Activated T-cell treated with anti-CD3 and anti-CD28 coated beads for 24 hours (primary cell): ENCODE measurements around the gene MTG1.
"Not testable (repeated sequence)": the region's sequence is repeated elsewhere in the genome, so short reads cannot be mapped to it uniquely, and the experiment has no call there.

Source experiments
- DNase-seq: peaks from one replicate; pipeline ENCODE4 v3.0.0-alpha.2; 2020; ENCODE audit warnings: low read depth

Gene MTG1

DNA sequence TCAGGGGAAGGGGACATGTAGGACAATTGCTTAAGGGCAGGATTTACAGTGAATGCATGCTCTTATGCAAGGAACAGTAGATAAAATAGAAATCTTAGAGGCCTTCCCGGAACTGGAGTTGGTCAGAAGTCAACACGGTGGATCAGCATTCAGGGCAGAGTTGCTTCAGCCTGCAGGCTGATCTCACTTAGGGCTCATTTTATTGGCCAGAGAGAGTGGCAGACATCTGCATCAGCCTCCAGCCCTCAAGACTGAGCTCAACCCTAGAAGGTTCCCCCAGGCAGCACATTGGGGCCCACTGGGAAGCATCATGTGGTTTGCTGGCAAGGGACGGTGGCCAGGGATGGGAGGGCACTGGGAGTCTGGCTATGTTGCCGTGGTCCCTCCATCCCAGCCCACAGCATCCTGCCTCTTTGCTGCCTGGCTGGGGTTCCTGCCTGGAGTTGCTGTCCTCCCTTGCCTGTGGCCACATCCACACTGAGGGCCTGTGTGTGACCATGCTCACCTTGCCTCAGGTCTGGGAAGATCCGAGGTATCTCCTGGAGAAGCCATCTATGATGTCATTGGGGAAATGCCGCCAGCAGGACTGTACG lies 72.8 kb downstream of the MTG1 start:
- DNase-seq = no peak

DNA sequence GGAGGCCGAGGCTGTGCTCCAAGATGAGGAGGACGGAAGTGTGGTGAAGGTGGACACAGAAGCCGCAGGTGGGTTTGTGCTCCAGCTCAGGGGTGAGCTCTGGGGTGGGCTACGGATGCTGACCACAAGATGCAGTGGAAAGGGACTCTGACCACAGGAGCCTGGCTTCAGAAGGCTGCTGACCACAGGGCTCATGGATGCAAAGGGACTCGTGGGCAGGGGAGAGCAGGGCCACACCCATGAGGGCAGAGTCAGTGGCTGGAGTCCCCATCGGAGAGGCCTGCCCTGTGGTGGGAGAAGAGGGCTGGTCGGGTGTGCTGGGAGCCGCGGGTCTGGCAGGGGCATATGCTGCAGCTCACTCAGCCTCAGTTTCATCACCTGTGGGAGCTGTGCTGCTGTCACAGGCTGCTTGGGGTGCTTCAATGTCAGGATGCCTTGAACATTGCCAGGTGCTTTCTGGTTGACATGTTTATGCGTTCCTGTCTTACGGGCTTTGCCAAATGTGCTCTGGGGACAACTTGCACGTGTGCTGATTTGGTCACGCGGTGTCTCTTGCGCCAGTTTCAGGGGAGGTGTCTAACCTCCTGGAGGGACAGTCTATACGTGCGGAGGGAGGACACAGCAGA lies 73.4 kb downstream of the MTG1 start:
- no peak for DNase-seq

DNA sequence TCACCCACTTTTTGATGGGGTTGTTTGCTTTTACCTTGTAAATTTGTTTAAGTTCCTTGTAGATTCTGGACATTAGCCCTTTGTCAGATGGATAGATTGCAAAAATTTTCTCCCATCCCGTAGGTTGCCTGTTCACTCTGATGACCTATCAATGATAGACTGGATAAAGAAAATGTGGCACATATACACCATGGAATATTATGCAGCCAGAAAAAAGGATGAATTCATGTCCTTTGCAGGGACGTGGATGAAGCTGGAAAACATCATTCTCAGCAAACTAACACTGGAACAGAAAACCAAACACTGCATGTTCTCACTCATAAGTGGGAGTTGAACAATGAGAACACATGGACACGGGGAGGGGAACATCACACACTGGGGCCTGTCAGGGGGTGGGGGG lies 75.2 kb downstream of the MTG1 start:
- not testable (repeated sequence) for DNase-seq

DNA sequence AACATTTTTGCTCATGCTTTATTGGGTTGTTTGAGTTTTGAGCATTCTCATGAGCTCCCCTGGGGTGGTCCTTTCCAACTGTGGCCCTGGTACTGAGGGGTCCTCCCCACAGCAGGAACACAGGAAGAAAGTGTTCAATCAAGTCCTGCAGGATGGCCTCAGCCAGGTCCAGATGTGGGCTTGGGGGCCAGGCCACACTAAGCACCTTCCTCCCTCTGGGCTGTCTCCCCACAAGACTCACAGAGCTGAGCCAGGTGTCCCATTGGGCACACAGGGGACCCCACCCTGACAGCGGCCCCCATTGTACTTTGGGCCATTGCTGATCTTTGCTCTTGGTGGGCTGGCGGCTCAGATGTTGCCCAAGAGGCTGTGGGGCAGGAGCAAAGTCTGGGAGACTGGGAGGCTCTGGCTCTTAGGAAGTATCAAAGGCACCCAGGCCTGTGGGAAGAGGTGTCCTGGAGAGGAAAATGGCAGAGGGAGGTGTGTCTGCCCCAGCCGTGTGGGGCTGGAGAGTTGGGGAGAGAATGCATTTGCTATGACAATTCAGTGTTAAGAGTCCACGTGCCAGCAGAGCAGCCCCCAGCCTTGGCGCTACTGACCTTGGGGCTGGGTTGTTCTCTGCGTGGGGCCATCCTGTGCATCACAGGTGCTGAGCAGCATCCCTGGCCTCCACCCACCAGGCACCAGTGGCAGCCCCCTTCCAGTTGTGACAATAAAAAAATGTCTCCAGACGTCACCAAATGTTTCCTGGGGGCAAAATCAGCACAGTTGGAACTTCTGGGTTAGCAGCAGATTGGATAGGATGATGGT lies 77.5 kb downstream of the MTG1 start:
- DNase-seq = no peak
